KOPT-K1 (cell line): ENCODE results near the gene AIRE.

Experiments
- H3K27ac ChIP-seq: fragments of 200-600 bp; sonication (generic); 2 replicates; pipeline ENCODE4 v1.5.1; 2016; ENCODE audit warnings: antibody characterized with exemption, mild to moderate bottlenecking, low read depth, low read length; ENCODE audit not compliant: poor library complexity, severe bottlenecking
- H3K36me3 ChIP-seq: fragments of 200-600 bp; sonication (generic); 2 replicates; pipeline ENCODE4 v1.5.1; 2017; ENCODE audit warnings: antibody characterized with exemption, mild to moderate bottlenecking, low read length, moderate library complexity; ENCODE audit not compliant: insufficient read depth
- H3K9me3 ChIP-seq: fragments of 200-600 bp; sonication (generic); 2 replicates; pipeline ENCODE4 v1.5.1; 2017; ENCODE audit warnings: antibody characterized with exemption, low read length, mild to moderate bottlenecking; ENCODE audit not compliant: insufficient read depth, poor library complexity, severe bottlenecking

AIRE gene

GRCh38 chr21:44304011-44304616 lies 18.4 kb downstream of the AIRE start:
- H3K36me3 ChIP-seq, result peaks cover 23% of the 10 kb centered on the region; the same call in 1 of the 2 replicates
- no peak overlapping the region for H3K27ac ChIP-seq
- no peaks in the 10 kb centered on the region for H3K9me3 ChIP-seq

GRCh38 chr21:44304877-44305293 lies 19.2 kb downstream of the AIRE start:
- Histone ChIP-seq H3K9me3 (no peaks in the 10 kb centered on the region), H3K36me3 (peaks cover 27% of the 10 kb centered on the region; the same call in 1 of the 2 replicates), H3K27ac (no peak overlapping the region)

- Histone ChIP-seq H3K36me3 (peaks cover 34% of the 10 kb centered on the region; the same call in 1 of the 2 replicates), H3K27ac (no peak overlapping the region), H3K9me3 (no peaks in the 10 kb centered on the region)
Measured at GRCh38 chr21:44305691-44306090, 20.0 kb downstream of the AIRE start.

GRCh38 chr21:44306936-44307704 lies 21.4 kb downstream of the AIRE start:
- Histone ChIP-seq H3K36me3 (peaks cover 47% of the 10 kb centered on the region; the same call in 1 of the 2 replicates), H3K27ac (no peak overlapping the region), H3K9me3 (no peaks in the 10 kb centered on the region)

GRCh38 chr21:44310628-44311507 lies 25.2 kb downstream of the AIRE start:
- Histone ChIP-seq H3K27ac (no peak overlapping the region), H3K36me3 (peaks cover 59% of the 10 kb centered on the region; the same call in 1 of the 2 replicates), H3K9me3 (no peaks in the 10 kb centered on the region)

GRCh38 chr21:44312089-44312488 lies 26.4 kb downstream of the AIRE start:
- Histone ChIP-seq H3K36me3 (peaks cover 64% of the 10 kb centered on the region; the same call in 1 of the 2 replicates), H3K9me3 (no peaks in the 10 kb centered on the region), H3K27ac (no peak overlapping the region)

GRCh38 chr21:44312716-44313115 lies 27.0 kb downstream of the AIRE start:
- peaks cover 65% of the 10 kb centered on the region; the same call in 1 of the 2 replicates for H3K36me3 ChIP-seq
- H3K27ac ChIP-seq, result no peak overlapping the region
- H3K9me3 ChIP-seq, result no peaks in the 10 kb centered on the region

GRCh38 chr21:44313451-44313850 lies 27.8 kb downstream of the AIRE start:
- Histone ChIP-seq H3K9me3 (no peaks in the 10 kb centered on the region), H3K27ac (no peak overlapping the region), H3K36me3 (peaks cover 66% of the 10 kb centered on the region; the same call in 1 of the 2 replicates)

GRCh38 chr21:44314128-44314527 lies 28.5 kb downstream of the AIRE start:
- no peaks in the 10 kb centered on the region for H3K9me3 ChIP-seq
- H3K36me3 ChIP-seq, result peaks cover 68% of the 10 kb centered on the region; the same call in 1 of the 2 replicates

GRCh38 chr21:44314561-44314960 lies 28.9 kb downstream of the AIRE start:
- Histone ChIP-seq H3K36me3 (peaks cover 67% of the 10 kb centered on the region; the same call in 1 of the 2 replicates), H3K27ac (no peak overlapping the region), H3K9me3 (no peaks in the 10 kb centered on the region)

More at GRCh38 chr21:44314128-44314527, 28.5 kb downstream of the AIRE start:
- H3K27ac ChIP-seq, result no peak overlapping the region

GRCh38 chr21:44315691-44316203 lies 30.1 kb downstream of the AIRE start:
- Histone ChIP-seq H3K36me3 (peaks cover 63% of the 10 kb centered on the region; the same call in 1 of the 2 replicates), H3K27ac (no peak overlapping the region), H3K9me3 (no peaks in the 10 kb centered on the region)

- peaks cover 56% of the 10 kb centered on the region; the same call in 1 of the 2 replicates for H3K36me3 ChIP-seq
- no peak overlapping the region for H3K27ac ChIP-seq
Measured at GRCh38 chr21:44316277-44316900, 30.7 kb downstream of the AIRE start.

GRCh38 chr21:44317241-44317782 lies 31.6 kb downstream of the AIRE start:
- peaks cover 57% of the 10 kb centered on the region; the same call in 1 of the 2 replicates for H3K36me3 ChIP-seq
- no peaks in the 10 kb centered on the region for H3K9me3 ChIP-seq
- H3K27ac ChIP-seq, result no peak overlapping the region

More at GRCh38 chr21:44316277-44316900, 30.7 kb downstream of the AIRE start:
- no peaks in the 10 kb centered on the region for H3K9me3 ChIP-seq

- Histone ChIP-seq H3K27ac (no peak overlapping the region), H3K36me3 (peaks cover 54% of the 10 kb centered on the region; the same call in 1 of the 2 replicates), H3K9me3 (no peaks in the 10 kb centered on the region)
Measured at GRCh38 chr21:44317871-44318270, 32.2 kb downstream of the AIRE start.
